ENCODE measurements around the gene GRIK4.
"Not testable (repeated sequence)": the region's sequence is repeated elsewhere in the genome, so short reads cannot be mapped to it uniquely, and the experiment has no call there.

GRIK4 gene

DNA sequence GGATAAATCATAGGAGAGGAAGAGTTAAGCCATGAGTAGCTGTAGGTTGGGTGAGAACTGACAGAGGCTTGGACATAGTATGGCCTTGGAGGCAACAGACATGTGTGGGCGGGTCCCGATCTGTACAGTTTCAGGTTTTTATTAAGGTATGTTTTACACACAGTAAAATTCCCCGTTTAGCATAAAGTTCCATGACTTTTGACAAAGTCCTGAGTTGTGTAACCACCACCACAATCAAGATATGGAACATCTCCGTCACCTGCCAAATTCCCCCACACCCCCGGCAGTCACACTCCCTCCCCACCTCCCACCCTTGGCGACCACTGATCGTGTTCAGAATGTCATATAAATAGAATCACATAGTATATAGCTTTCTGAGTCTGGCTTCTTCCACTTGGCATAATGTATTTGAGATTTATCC lies 68.1 kb downstream of the GRIK4 start:
- Histone ChIP-seq H2AFZ (ENCODE audit: low read depth) (no peak overlapping the region), H3K4me2 (no peak overlapping the region), H3K79me2 (ENCODE audit: insufficient read depth, low read depth) (no peaks in the 10 kb centered on the region), H4K20me1 (ENCODE audit: insufficient read depth) (no peaks in the 10 kb centered on the region), H3K27me3 (ENCODE audit: insufficient read depth, low read depth) (no peaks in the 10 kb centered on the region), H3K36me3 (ENCODE audit: insufficient read depth) (no peaks in the 10 kb centered on the region), H3K4me1 (ENCODE audit: low read depth, poor library complexity, severe bottlenecking) (no peaks in the 10 kb centered on the region), H3K4me3 (IDR thresholded peaks at IDR 0.05; ENCODE audit: insufficient read depth, low read depth, low read length) (no peak overlapping the region), H3K27ac (no peak overlapping the region), H3K9ac (no peak overlapping the region)
- TF ChIP-seq, protein P1, sequence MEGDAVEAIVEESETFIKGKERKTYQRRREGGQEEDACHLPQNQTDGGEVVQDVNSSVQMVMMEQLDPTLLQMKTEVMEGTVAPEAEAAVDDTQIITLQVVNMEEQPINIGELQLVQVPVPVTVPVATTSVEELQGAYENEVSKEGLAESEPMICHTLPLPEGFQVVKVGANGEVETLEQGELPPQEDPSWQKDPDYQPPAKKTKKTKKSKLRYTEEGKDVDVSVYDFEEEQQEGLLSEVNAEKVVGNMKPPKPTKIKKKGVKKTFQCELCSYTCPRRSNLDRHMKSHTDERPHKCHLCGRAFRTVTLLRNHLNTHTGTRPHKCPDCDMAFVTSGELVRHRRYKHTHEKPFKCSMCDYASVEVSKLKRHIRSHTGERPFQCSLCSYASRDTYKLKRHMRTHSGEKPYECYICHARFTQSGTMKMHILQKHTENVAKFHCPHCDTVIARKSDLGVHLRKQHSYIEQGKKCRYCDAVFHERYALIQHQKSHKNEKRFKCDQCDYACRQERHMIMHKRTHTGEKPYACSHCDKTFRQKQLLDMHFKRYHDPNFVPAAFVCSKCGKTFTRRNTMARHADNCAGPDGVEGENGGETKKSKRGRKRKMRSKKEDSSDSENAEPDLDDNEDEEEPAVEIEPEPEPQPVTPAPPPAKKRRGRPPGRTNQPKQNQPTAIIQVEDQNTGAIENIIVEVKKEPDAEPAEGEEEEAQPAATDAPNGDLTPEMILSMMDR (conservative IDR thresholded peaks at IDR 0.05; ENCODE audit: low read depth, low read length): no peak

DNA sequence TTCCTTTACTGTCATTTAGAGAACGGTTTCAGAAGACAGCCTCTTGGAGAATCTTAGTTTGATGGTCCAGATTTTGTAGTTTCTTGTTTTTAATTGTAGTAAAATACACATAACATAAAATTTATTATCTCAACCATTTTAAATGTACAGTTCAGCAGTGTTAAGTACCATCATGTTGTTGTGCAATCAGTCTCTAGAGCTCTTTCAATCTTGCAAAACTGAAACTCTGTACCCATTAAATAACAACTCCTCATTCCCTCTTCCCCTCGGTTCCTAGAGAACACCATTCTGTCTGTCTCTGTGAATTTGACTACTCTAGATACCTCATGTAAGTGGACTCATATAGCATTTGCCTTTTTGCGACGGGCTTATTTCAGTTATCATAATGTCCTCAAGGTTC lies 69.8 kb downstream of the GRIK4 start:
- Histone ChIP-seq H3K4me3 (IDR thresholded peaks at IDR 0.05; ENCODE audit: insufficient read depth, low read depth, low read length) (no peak overlapping the region), H4K20me1 (ENCODE audit: insufficient read depth) (no peaks in the 10 kb centered on the region), H2AFZ (ENCODE audit: low read depth) (no peak overlapping the region), H3K27ac (no peak overlapping the region), H3K27me3 (ENCODE audit: insufficient read depth, low read depth) (no peaks in the 10 kb centered on the region), H3K4me1 (ENCODE audit: low read depth, poor library complexity, severe bottlenecking) (no peaks in the 10 kb centered on the region), H3K9ac (no peak overlapping the region), H3K4me2 (no peak overlapping the region), H3K79me2 (ENCODE audit: insufficient read depth, low read depth) (no peaks in the 10 kb centered on the region), H3K36me3 (ENCODE audit: insufficient read depth) (no peaks in the 10 kb centered on the region)
- TF ChIP-seq, protein P1 (conservative IDR thresholded peaks at IDR 0.05; ENCODE audit: low read depth, low read length): no peak

DNA sequence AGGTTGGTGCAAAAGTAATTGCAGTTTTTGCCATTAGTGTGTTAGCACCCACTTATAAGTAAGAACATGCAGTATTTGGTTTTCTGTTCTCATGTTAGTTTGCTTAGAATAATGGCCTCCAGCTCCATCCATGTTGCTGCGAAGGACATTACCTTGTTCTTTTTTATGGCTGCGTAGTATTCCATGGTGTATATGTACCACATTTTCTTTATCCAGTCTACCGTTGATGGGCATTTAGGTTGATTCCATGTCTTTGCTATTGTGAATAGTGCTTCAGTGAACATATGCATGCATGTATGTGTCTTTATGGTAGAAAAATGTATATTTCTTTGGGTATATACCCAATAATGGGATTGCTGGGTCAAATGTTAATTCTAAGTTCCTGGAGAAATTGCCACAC lies 71.0 kb downstream of the GRIK4 start:
- H3K4me2 ChIP-seq; H3K27ac ChIP-seq; H4K20me1 ChIP-seq (ENCODE audit: insufficient read depth); H2AFZ ChIP-seq (ENCODE audit: low read depth); H3K79me2 ChIP-seq (ENCODE audit: insufficient read depth, low read depth); H3K4me3 ChIP-seq (IDR thresholded peaks at IDR 0.05; ENCODE audit: insufficient read depth, low read depth, low read length); H3K4me1 ChIP-seq (ENCODE audit: low read depth, poor library complexity, severe bottlenecking); H3K27me3 ChIP-seq (ENCODE audit: insufficient read depth, low read depth); H3K36me3 ChIP-seq (ENCODE audit: insufficient read depth); H3K9ac ChIP-seq: not testable (repeated sequence)

DNA sequence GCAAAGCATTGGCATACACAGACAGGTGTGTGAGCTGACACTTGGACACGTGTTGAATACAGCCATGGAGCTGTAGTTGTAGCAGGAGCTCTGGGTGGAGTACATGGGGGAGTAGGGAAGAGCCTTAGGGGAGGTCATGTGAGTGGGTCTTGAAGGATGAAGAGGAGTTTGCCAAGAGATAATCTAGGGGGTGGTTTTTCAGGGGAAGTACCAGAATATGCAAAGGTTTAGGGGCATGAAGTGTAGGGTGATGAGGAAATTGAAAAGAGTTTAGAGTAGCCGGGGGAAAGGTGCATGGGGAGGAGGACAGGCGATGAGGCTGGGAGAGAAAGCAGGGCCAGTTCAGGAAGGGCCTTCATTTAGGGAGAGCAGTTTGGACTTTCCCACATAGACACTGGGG lies 74.5 kb downstream of the GRIK4 start:
- H2AFZ ChIP-seq (ENCODE audit: low read depth): no peak overlapping the region

GRCh38 chr11:120586728-120587127 lies 75.2 kb downstream of the GRIK4 start:
- Histone ChIP-seq H4K20me1 (ENCODE audit: insufficient read depth) (no peaks in the 10 kb centered on the region), H3K27ac (no peak overlapping the region), H3K36me3 (ENCODE audit: insufficient read depth) (no peaks in the 10 kb centered on the region), H3K4me2 (no peak overlapping the region), H3K79me2 (ENCODE audit: insufficient read depth, low read depth) (no peaks in the 10 kb centered on the region), H3K9ac (no peak overlapping the region), H3K4me3 (IDR thresholded peaks at IDR 0.05; ENCODE audit: insufficient read depth, low read depth, low read length) (no peak overlapping the region), H2AFZ (ENCODE audit: low read depth) (no peak overlapping the region), H3K27me3 (ENCODE audit: insufficient read depth, low read depth) (no peaks in the 10 kb centered on the region), H3K4me1 (ENCODE audit: low read depth, poor library complexity, severe bottlenecking) (no peaks in the 10 kb centered on the region)
- TF ChIP-seq, protein P1 (conservative IDR thresholded peaks at IDR 0.05; ENCODE audit: low read depth, low read length): no peak

More for the DNA sequence above, 74.5 kb downstream of the GRIK4 start:
- H3K4me3 ChIP-seq (IDR thresholded peaks at IDR 0.05; ENCODE audit: insufficient read depth, low read depth, low read length): no peak overlapping the region
- TF ChIP-seq, protein P1 (conservative IDR thresholded peaks at IDR 0.05; ENCODE audit: low read depth, low read length): no peak
- no peak overlapping the region for H3K4me2 ChIP-seq
- no peaks in the 10 kb centered on the region for H4K20me1 ChIP-seq (ENCODE audit: insufficient read depth)
- H3K27me3 ChIP-seq (ENCODE audit: insufficient read depth, low read depth): no peaks in the 10 kb centered on the region
- H3K4me1 ChIP-seq (ENCODE audit: low read depth, poor library complexity, severe bottlenecking): no peaks in the 10 kb centered on the region
- H3K9ac ChIP-seq: no peak overlapping the region
- no peak overlapping the region for H3K27ac ChIP-seq
- H3K79me2 ChIP-seq (ENCODE audit: insufficient read depth, low read depth): no peaks in the 10 kb centered on the region
- H3K36me3 ChIP-seq (ENCODE audit: insufficient read depth): no peaks in the 10 kb centered on the region
